MM.1S (cell line): ENCODE results near the gene KCND3.

ENCODE experiments used
- EZH2 ChIP-seq: fragments of 300-600 bp; sonication (generic); optimal IDR thresholded peaks from 2 replicates; pipeline ENCODE3; 2017; ENCODE audit warnings: low read depth, mild to moderate bottlenecking, antibody characterized with exemption, low read length, mixed read lengths
- TF ChIP-seq, protein P1 (sequence below): fragments of 300-600 bp; sonication (generic); IDR thresholded peaks from 2 replicates; pipeline ENCODE4 v1.5.1; 2016; ENCODE audit warnings: antibody characterized with exemption, low read length, mixed read lengths

GRCh38 chr1:111846842-111847241, 142.6 kb downstream of the KCND3 start:
- TF ChIP-seq, protein P1, sequence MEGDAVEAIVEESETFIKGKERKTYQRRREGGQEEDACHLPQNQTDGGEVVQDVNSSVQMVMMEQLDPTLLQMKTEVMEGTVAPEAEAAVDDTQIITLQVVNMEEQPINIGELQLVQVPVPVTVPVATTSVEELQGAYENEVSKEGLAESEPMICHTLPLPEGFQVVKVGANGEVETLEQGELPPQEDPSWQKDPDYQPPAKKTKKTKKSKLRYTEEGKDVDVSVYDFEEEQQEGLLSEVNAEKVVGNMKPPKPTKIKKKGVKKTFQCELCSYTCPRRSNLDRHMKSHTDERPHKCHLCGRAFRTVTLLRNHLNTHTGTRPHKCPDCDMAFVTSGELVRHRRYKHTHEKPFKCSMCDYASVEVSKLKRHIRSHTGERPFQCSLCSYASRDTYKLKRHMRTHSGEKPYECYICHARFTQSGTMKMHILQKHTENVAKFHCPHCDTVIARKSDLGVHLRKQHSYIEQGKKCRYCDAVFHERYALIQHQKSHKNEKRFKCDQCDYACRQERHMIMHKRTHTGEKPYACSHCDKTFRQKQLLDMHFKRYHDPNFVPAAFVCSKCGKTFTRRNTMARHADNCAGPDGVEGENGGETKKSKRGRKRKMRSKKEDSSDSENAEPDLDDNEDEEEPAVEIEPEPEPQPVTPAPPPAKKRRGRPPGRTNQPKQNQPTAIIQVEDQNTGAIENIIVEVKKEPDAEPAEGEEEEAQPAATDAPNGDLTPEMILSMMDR = no peak
- TF ChIP-seq EZH2 = no peak
